ENCODE results near the gene COG5. TPM values are rescaled to one million over a fixed set of nuclear protein-coding genes. Genes with fewer than 3 reads are reported as not detected.
"Not testable (repeated sequence)": the region's sequence is repeated elsewhere in the genome, so short reads cannot be mapped to it uniquely, and the experiment has no call there.

Gene COG5
- total RNA-seq, 1 donor from 2014 or later = 55.2 TPM

- TF ChIP-seq POLR2A (IDR thresholded peaks at IDR 0.05) (no peak), CTCF (IDR thresholded peaks at IDR 0.05) (no peak), POLR2AphosphoS5 (IDR thresholded peaks at IDR 0.05; ENCODE audit: insufficient read depth in 1 of 2, low read depth in 1 of 2) (no peak)
- Histone ChIP-seq H3K36me3 (peaks cover 0 to 6% of the 10 kb centered on the region in 2 donors), H3K4me1 (peaks cover 8% of the 10 kb centered on the region), H3K27me3 (no peaks in the 10 kb centered on the region), H3K9me3 (peaks cover 5% of the 10 kb centered on the region), H3K4me3 (no peak overlapping the region), H3K27ac (no peak overlapping the region)
- intact Hi-C loops (cut with DNase I) = no loop called here
- no peak for DNase-seq (ENCODE audit: extremely low spot score in 2 of 2)
These were observed 25.7 kb downstream of the COG5 start for GRCh38 chr7:107538001-107538400.

GRCh38 chr7:107537228-107537627, 26.5 kb downstream of the COG5 start:
- H3K4me3 ChIP-seq; H3K36me3 ChIP-seq; H3K4me1 ChIP-seq; H3K9me3 ChIP-seq; H3K27me3 ChIP-seq; H3K27ac ChIP-seq; intact Hi-C loops (cut with DNase I); DNase-seq (ENCODE audit: extremely low spot score in 2 of 2): not testable (repeated sequence)

- H3K9me3 ChIP-seq = peaks cover 5% of the 10 kb centered on the region
- DNase-seq (ENCODE audit: extremely low spot score in 2 of 2) = no peak
- no peaks in the 10 kb centered on the region for H3K27me3 ChIP-seq
- H3K4me3 ChIP-seq = no peak overlapping the region
- intact Hi-C loops (cut with DNase I) = no loop called here
- no peaks in the 10 kb centered on the region for H3K36me3 ChIP-seq
- peaks cover 7% of the 10 kb centered on the region for H3K4me1 ChIP-seq
- TF ChIP-seq POLR2AphosphoS5 (IDR thresholded peaks at IDR 0.05; ENCODE audit: insufficient read depth in 1 of 2, low read depth in 1 of 2) = no peak
- TF ChIP-seq POLR2A (IDR thresholded peaks at IDR 0.05) = no peak
- no peak for TF ChIP-seq CTCF (IDR thresholded peaks at IDR 0.05)
- H3K27ac ChIP-seq = no peak overlapping the region
These were observed 29.6 kb downstream of the COG5 start for GRCh38 chr7:107534139-107534538.

- intact Hi-C loops (cut with DNase I) = no loop called here
- TF ChIP-seq CTCF (IDR thresholded peaks at IDR 0.05) = no peak
- no peak for TF ChIP-seq POLR2A (IDR thresholded peaks at IDR 0.05)
- no peak for TF ChIP-seq POLR2AphosphoS5 (IDR thresholded peaks at IDR 0.05; ENCODE audit: insufficient read depth in 1 of 2, low read depth in 1 of 2)
- no peaks in the 10 kb centered on the region for H3K9me3 ChIP-seq
- no peaks in the 10 kb centered on the region for H3K4me1 ChIP-seq
- H3K36me3 ChIP-seq = no peaks in the 10 kb centered on the region
- H3K4me3 ChIP-seq = no peak overlapping the region
- no peaks in the 10 kb centered on the region for H3K27me3 ChIP-seq
- H3K27ac ChIP-seq = no peak overlapping the region
- no peak for DNase-seq (ENCODE audit: extremely low spot score in 2 of 2)
These were observed 33.0 kb downstream of the COG5 start for GRCh38 chr7:107530751-107531150.

GRCh38 chr7:107528461-107528860, 35.3 kb downstream of the COG5 start:
- intact Hi-C loops (cut with DNase I) = no loop called here
- no peak for DNase-seq (ENCODE audit: extremely low spot score in 2 of 2)

More at GRCh38 chr7:107528461-107528860, 35.3 kb downstream of the COG5 start:
- Histone ChIP-seq H3K27me3 (no peaks in the 10 kb centered on the region), H3K36me3 (peaks cover 0 to 9% of the 10 kb centered on the region in 2 donors), H3K9me3 (no peaks in the 10 kb centered on the region), H3K4me3 (no peak overlapping the region), H3K4me1 (no peaks in the 10 kb centered on the region), H3K27ac (no peak overlapping the region)
- TF ChIP-seq POLR2A (IDR thresholded peaks at IDR 0.05) (no peak), POLR2AphosphoS5 (IDR thresholded peaks at IDR 0.05; ENCODE audit: insufficient read depth in 1 of 2, low read depth in 1 of 2) (no peak), CTCF (IDR thresholded peaks at IDR 0.05) (no peak)
